Large intestine (tissue), 3 donors: ENCODE measurements around the gene DOCK7. TPM values are rescaled to one million over a fixed set of nuclear protein-coding genes. Genes with fewer than 3 reads are reported as not detected.

ENCODE experiments used
- DNase-seq, 2 donors: peaks; one replicate each; pipeline versions ENCODE4 v3.0.0 to v3.0.0-alpha.2; 2013
- H3K27ac ChIP-seq: one replicate; pipeline ENCODE4 v1.5.1; 2013; ENCODE audit warnings: low read length
- H3K27me3 ChIP-seq: 2 replicates; pipeline ENCODE4 v1.6.1; 2013; ENCODE audit warnings: low read length; ENCODE audit not compliant: control insufficient read depth, insufficient read depth
- H3K36me3 ChIP-seq: 2 replicates; pipeline ENCODE4 v1.6.1; 2013; ENCODE audit warnings: low read length; ENCODE audit not compliant: control insufficient read depth, insufficient read depth
- H3K4me1 ChIP-seq: one replicate; pipeline ENCODE4 v1.6.1; 2013; ENCODE audit warnings: low read length; ENCODE audit not compliant: control insufficient read depth, insufficient read depth
- H3K4me3 ChIP-seq: one replicate; pipeline ENCODE4 v1.5.1; 2013; ENCODE audit warnings: low read length
- H3K9me3 ChIP-seq: one replicate; pipeline ENCODE4 v1.6.1; 2013; ENCODE audit warnings: mild to moderate bottlenecking, low read depth, low read length, moderate library complexity; ENCODE audit not compliant: control insufficient read depth
- WGBS: methylation state at CpG from one replicate; pipeline ENCODE4 v1.1.5; 2013; ENCODE audit warnings: low lambda C conversion rate; ENCODE audit not compliant: insufficient coverage; 5-methylcytosine and 5-hydroxymethylcytosine counted together
- polyA plus RNA-seq: library from polyadenylated mRNA; unstranded; fragments of 120-200 nt; gene quantifications from one replicate; pipeline ENCODE4 v1.2.1, GENCODE V29; 2013

DOCK7 gene
- polyA plus RNA-seq, 1 donor = 29.8 TPM

DNA sequence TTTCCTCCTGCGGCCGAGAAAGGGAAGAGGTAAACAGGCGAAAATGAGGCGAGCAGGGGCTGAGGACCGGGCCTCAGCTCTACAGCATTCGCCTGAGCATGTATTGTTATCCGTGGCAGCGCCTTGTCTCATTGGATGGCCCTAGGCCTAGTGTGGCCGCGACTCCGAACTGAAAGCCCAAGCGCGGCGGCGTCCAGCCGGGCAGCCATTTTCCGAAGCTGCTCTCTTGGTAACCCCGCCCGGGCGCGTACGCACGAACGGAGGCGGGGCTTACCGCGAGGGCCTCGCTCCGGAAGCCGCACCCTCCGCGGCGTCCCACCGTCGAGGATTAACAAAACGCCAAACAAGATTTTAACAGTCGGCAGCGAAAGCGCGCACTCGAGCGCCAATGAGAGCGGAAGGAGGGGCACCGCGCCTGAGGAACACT lies 252.1 kb downstream of the DOCK7 start:
- peaks cover 4% of the 10 kb centered on the region for H3K9me3 ChIP-seq
- peak overlapping the region; percentile 98 for H3K4me3 ChIP-seq
- no peaks in the 10 kb centered on the region for H3K36me3 ChIP-seq
- DNase-seq = peak; percentile 99 to 100
- no peaks in the 10 kb centered on the region for H3K27me3 ChIP-seq
- no CpG with 5 or more reads among the region's 45 CpGs for WGBS
- peak overlapping the region; percentile 98 for H3K27ac ChIP-seq
- H3K4me1 ChIP-seq = peaks cover 7% of the 10 kb centered on the region

DNA sequence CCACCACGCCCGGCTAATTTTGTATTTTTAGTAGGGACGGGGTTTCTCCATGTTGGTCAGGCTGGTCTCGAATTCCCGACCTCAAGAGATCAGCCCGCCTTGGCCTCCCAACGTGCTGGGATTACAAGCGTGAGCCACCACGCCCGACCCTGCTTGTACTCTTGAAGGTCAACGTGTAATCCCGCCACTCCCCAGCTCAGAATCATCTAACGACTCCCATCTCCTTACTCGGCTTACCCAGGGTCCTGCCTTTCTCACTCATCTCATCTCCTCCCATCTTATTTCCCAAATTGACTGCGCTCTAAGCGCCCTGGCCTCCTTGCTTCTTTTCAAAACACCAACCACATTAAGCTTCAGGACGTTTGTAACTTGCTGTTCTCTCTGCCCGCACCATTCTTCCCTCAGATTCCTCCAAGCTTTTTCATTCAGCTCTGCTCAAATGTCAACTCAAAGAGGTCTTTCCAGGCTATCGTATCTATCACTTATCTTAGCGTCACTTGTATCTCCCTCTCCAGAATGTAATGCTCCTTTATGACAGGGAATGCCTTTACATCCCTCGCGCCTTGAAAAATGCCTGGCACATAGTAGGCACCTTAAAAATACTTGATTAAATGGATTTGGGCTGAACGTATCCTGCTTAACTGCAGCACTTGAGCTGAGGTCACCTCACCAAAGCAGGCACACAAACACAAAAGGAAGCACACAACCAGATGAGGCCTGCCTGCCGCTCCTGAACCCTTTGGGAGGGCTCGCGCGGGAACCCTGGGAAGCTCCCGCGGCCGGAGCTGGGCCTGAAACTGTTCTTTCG lies 252.8 kb downstream of the DOCK7 start:
- Histone ChIP-seq H3K9me3 (peaks cover 4% of the 10 kb centered on the region), H3K27ac (peak overlapping the region; percentile 98), H3K36me3 (no peaks in the 10 kb centered on the region), H3K27me3 (no peaks in the 10 kb centered on the region), H3K4me3 (peak overlapping the region; percentile 98), H3K4me1 (peaks cover 7% of the 10 kb centered on the region)
- WGBS = 53% methylated on average over 6 of the region's 31 CpGs
- no peak for DNase-seq

DNA sequence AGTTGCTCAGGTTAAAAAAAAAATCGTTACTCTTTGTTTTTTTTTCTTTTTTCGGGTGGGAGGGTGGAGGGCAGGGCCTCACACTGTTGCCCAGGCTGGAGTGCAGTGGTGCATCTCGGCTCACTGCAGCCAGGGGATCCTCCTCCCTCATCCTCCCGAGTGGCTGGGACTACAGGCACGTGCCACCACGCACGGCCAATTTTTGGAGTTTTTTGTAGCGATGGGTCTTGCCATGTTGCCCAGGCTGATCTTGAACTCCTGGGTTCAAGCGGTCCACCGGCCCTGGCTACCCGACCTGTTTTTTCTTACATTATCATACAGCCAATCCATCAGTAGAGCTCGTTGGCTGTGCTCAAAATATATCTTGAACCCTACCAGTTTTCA lies 253.6 kb downstream of the DOCK7 start:
- no peak overlapping the region for H3K27ac ChIP-seq
- H3K4me1 ChIP-seq = peaks cover 7% of the 10 kb centered on the region
- H3K4me3 ChIP-seq = no peak overlapping the region
- H3K27me3 ChIP-seq = no peaks in the 10 kb centered on the region
- no peaks in the 10 kb centered on the region for H3K36me3 ChIP-seq
- WGBS = no CpG with 5 or more reads among the region's 12 CpGs
- no peak for DNase-seq
- H3K9me3 ChIP-seq = peaks cover 4% of the 10 kb centered on the region

- no peak overlapping the region for H3K4me3 ChIP-seq
- H3K27ac ChIP-seq = no peak overlapping the region
- no peaks in the 10 kb centered on the region for H3K27me3 ChIP-seq
- peaks cover 4% of the 10 kb centered on the region for H3K9me3 ChIP-seq
- DNase-seq = peak in 1 of 2 donors; percentile 13
- H3K4me1 ChIP-seq = peaks cover 7% of the 10 kb centered on the region
- H3K36me3 ChIP-seq = no peaks in the 10 kb centered on the region
- WGBS = 80% methylated on average over 2 of the region's 10 CpGs
Measured at GRCh38 chr1:62433861-62434617, 254.1 kb downstream of the DOCK7 start.

GRCh38 chr1:62429581-62429980 lies 258.6 kb downstream of the DOCK7 start:
- H3K27me3 ChIP-seq = no peaks in the 10 kb centered on the region
- no CpG with 5 or more reads among the region's 2 CpGs for WGBS
- H3K27ac ChIP-seq = no peak overlapping the region
- DNase-seq = no peak
- H3K4me3 ChIP-seq = no peak overlapping the region
- H3K36me3 ChIP-seq = no peaks in the 10 kb centered on the region
- H3K9me3 ChIP-seq = no peaks in the 10 kb centered on the region
- no peaks in the 10 kb centered on the region for H3K4me1 ChIP-seq

GRCh38 chr1:62428351-62428750 lies 259.8 kb downstream of the DOCK7 start:
- WGBS = 80% methylated on average over 1 of the region's 4 CpGs
- Histone ChIP-seq H3K27me3 (no peaks in the 10 kb centered on the region), H3K4me3 (no peak overlapping the region), H3K27ac (no peak overlapping the region), H3K9me3 (no peaks in the 10 kb centered on the region), H3K36me3 (no peaks in the 10 kb centered on the region), H3K4me1 (peaks cover 9% of the 10 kb centered on the region)
- no peak for DNase-seq

DNA sequence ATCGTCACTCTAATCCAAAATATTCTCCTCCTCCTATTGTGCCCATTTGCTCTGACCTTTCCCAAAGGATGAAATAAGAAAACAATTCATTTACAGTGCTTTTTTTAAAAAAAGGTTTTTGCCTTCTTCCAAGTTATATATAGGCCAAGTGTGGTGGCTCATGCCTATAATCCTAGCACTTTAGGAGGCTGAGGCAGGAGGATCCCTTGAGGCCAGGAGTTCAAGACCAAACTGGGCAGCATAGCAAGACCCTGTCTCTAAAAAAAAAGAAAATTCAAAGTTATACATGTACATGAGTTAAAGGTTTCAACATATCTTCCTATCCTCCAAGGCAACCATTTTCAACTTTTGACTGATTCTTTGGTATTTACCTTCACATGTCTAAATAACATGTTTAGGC lies 261.4 kb downstream of the DOCK7 start:
- no peak for DNase-seq
- 100% methylated on average over 1 of the region's 1 CpG for WGBS
- no peak overlapping the region for H3K27ac ChIP-seq

GRCh38 chr1:62426237-62426636 lies 261.9 kb downstream of the DOCK7 start:
- H3K27me3 ChIP-seq = no peaks in the 10 kb centered on the region
- no peak overlapping the region for H3K4me3 ChIP-seq
- 60% methylated on average over 1 of the region's 3 CpGs for WGBS
- DNase-seq = no peak
- peaks cover 9% of the 10 kb centered on the region for H3K4me1 ChIP-seq
- no peaks in the 10 kb centered on the region for H3K9me3 ChIP-seq
- H3K36me3 ChIP-seq = no peaks in the 10 kb centered on the region
- no peak overlapping the region for H3K27ac ChIP-seq

More for the DNA sequence above, 261.4 kb downstream of the DOCK7 start:
- Histone ChIP-seq H3K9me3 (no peaks in the 10 kb centered on the region), H3K4me3 (no peak overlapping the region), H3K27me3 (no peaks in the 10 kb centered on the region), H3K36me3 (no peaks in the 10 kb centered on the region), H3K4me1 (peaks cover 9% of the 10 kb centered on the region)

DNA sequence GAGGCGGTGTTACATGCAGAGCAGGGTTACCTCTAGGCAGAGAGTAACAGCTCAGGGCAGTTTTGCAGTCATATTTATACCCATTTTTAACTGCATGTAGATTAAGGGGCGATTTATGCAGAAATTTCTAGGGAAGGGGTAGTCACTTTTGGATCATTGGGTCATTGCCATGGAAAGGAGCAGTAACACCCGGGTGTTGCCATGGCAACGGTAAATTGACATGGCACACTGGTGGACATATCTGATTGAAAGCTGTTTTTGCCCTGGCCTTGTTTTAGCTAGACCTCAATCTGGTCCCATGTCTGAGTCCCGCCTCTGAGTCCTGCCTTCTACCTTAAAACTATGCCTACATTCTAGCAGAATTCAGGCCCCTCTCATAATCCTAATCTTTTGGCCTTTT lies 263.1 kb downstream of the DOCK7 start:
- Histone ChIP-seq H3K4me1 (peaks cover 9% of the 10 kb centered on the region), H3K27me3 (no peaks in the 10 kb centered on the region), H3K27ac (no peak overlapping the region), H3K36me3 (no peaks in the 10 kb centered on the region), H3K4me3 (no peak overlapping the region), H3K9me3 (no peaks in the 10 kb centered on the region)
- no CpG with 5 or more reads among the region's 5 CpGs for WGBS
- DNase-seq = peak in 1 of 2 donors; percentile 15

DNA sequence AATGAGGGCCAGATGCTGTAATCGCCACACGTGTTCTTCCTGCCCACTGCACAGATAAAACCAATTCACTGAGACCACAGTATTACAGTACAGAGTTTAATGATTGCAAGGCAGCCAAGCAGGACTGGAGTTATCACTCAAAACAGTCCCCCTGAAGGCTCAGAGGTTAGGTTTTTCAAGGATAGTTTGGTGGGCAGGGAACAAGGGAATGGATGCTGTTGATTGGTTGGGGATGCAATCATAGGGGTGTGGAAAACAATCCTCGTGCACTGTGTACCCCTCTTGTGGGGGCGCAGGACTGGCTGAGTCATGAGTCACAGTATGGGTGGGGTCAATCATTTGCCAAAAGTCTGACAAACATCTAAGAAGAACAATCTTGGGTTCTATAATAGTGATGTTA lies 263.8 kb downstream of the DOCK7 start:
- Histone ChIP-seq H3K27ac (peak overlapping the region; percentile 71), H3K36me3 (no peaks in the 10 kb centered on the region), H3K27me3 (no peaks in the 10 kb centered on the region), H3K4me3 (no peak overlapping the region), H3K9me3 (no peaks in the 10 kb centered on the region), H3K4me1 (peaks cover 9% of the 10 kb centered on the region)
- WGBS = no CpG with 5 or more reads among the region's 4 CpGs
- DNase-seq = peak; percentile 40 to 69
